ENCODE measurements around the gene ITPRIPL1.
A peak's percentile ranks its signal among the peaks of the same experiment; 100 is the strongest.

GRCh38 chr2:96315400-96316071, 9.6 kb upstream of the ITPRIPL1 start:
- TF ChIP-seq JUND (IDR thresholded peaks at IDR 0.05) (peak; percentile 84), CTCF (IDR thresholded peaks at IDR 0.05) (no peak), EZH2phosphoT487 (IDR thresholded peaks at IDR 0.05; ENCODE audit: borderline replicate concordance, low read depth) (no peak), GATA2 (CRISPR knock-in tag; IDR thresholded peaks at IDR 0.05) (no peak)
